Chondrocyte (in vitro differentiated cells): ENCODE results near the gene GYPA. TPM values are rescaled to one million over a fixed set of nuclear protein-coding genes. Genes with fewer than 3 reads are reported as not detected.
A peak's percentile ranks its signal among the peaks of the same experiment; 100 is the strongest.

Source experiments
- DNase-seq: peaks from one replicate; pipeline ENCODE4 v3.0.0; 2021; ENCODE audit warnings: mixed read lengths, low spot score
- H3K27ac Mint-ChIP-seq: one replicate; pipeline ENCODE4 v1.8.0; 2021; ENCODE audit warnings: mild to moderate bottlenecking, moderate library complexity, mixed read lengths; ENCODE audit not compliant: unreplicated experiment
- H3K27me3 Mint-ChIP-seq: 2 replicates; pipeline ENCODE4 v1.8.0; 2021; ENCODE audit warnings: low read depth, mixed read lengths
- H3K36me3 Mint-ChIP-seq: 2 replicates; pipeline ENCODE4 v1.8.0; 2021; ENCODE audit warnings: low read depth, mixed read lengths
- H3K4me1 Mint-ChIP-seq: 2 replicates; pipeline ENCODE4 v1.8.0; 2021; ENCODE audit warnings: low read depth, mild to moderate bottlenecking, mixed read lengths
- H3K4me3 Mint-ChIP-seq: one replicate; pipeline ENCODE4 v1.8.0; 2021; ENCODE audit warnings: mild to moderate bottlenecking, moderate library complexity, mixed read lengths; ENCODE audit not compliant: unreplicated experiment
- H3K9me3 Mint-ChIP-seq: 2 replicates; pipeline ENCODE4 v1.8.0; 2021; ENCODE audit warnings: low read depth, mixed read lengths
- CTCF ChIP-seq: fragments of 200-600 bp; sonication (generic); IDR thresholded peaks from 2 replicates; pipeline ENCODE4 v1.5.0; 2021; ENCODE audit warnings: antibody characterized with exemption, mild to moderate bottlenecking, moderate library complexity
- total RNA-seq: library from RNA; stranded (reverse); gene quantifications from 3 replicates; pipeline ENCODE4 v1.2.1, GENCODE V29; 2021

The GYPA gene
- total RNA-seq, 1 donor from 2014 or later, result not detected

GRCh38 chr4:144179152-144179739, 38.7 kb upstream of the GYPA start:
- H3K27ac Mint-ChIP-seq, result peak overlapping the region; percentile 49
- no peak for TF ChIP-seq CTCF
- H3K4me3 Mint-ChIP-seq, result no peak overlapping the region

GRCh38 chr4:144178414-144178813, 37.9 kb upstream of the GYPA start:
- Mint-ChIP-seq H3K27ac (peak overlapping the region; percentile 49), H3K27me3 (no peaks in the 10 kb centered on the region), H3K9me3 (peaks cover 4% of the 10 kb centered on the region), H3K36me3 (no peaks in the 10 kb centered on the region), H3K4me1 (peaks cover 45% of the 10 kb centered on the region), H3K4me3 (no peak overlapping the region)
- TF ChIP-seq CTCF, result no peak
- DNase-seq, result no peak

More at GRCh38 chr4:144179152-144179739, 38.7 kb upstream of the GYPA start:
- DNase-seq, result no peak
- Mint-ChIP-seq H3K36me3 (no peaks in the 10 kb centered on the region), H3K9me3 (peaks cover 4% of the 10 kb centered on the region), H3K27me3 (no peaks in the 10 kb centered on the region), H3K4me1 (peaks cover 45% of the 10 kb centered on the region)

- peak; percentile 33 for TF ChIP-seq CTCF
- Mint-ChIP-seq H3K36me3 (no peaks in the 10 kb centered on the region), H3K4me1 (peaks cover 45% of the 10 kb centered on the region), H3K9me3 (no peaks in the 10 kb centered on the region), H3K27me3 (no peaks in the 10 kb centered on the region), H3K4me3 (no peak overlapping the region), H3K27ac (peak overlapping the region; percentile 57)
- no peak for DNase-seq
Measured at GRCh38 chr4:144176476-144176875, 36.0 kb upstream of the GYPA start.

GRCh38 chr4:144174401-144175067, 34.0 kb upstream of the GYPA start:
- DNase-seq, result no peak
- peaks cover 3% of the 10 kb centered on the region for H3K27me3 Mint-ChIP-seq
- no peaks in the 10 kb centered on the region for H3K36me3 Mint-ChIP-seq
- no peak overlapping the region for H3K27ac Mint-ChIP-seq
- no peaks in the 10 kb centered on the region for H3K9me3 Mint-ChIP-seq
- TF ChIP-seq CTCF, result peak; percentile 88
- no peak overlapping the region for H3K4me3 Mint-ChIP-seq
- peaks cover 45% of the 10 kb centered on the region for H3K4me1 Mint-ChIP-seq

- peaks cover 19% of the 10 kb centered on the region for H3K4me1 Mint-ChIP-seq
- peaks cover 6% of the 10 kb centered on the region for H3K27me3 Mint-ChIP-seq
- no peaks in the 10 kb centered on the region for H3K36me3 Mint-ChIP-seq
- no peak overlapping the region for H3K4me3 Mint-ChIP-seq
- no peak for DNase-seq
- H3K27ac Mint-ChIP-seq, result no peak overlapping the region
- TF ChIP-seq CTCF, result no peak
- no peaks in the 10 kb centered on the region for H3K9me3 Mint-ChIP-seq
Measured at GRCh38 chr4:144171697-144172096, 31.2 kb upstream of the GYPA start.
